Mucosa of rectum (tissue), 2 donors: ENCODE results near the gene CDKL5.

Experiments used
- H3K27ac ChIP-seq, 2 donors: one replicate each; pipeline ENCODE4 v1.7.0; 2013; ENCODE audit warnings: inconsistent platforms in 2 of 2, low read depth in 2 of 2, low read length in 2 of 2
- H3K27me3 ChIP-seq, 2 donors: one replicate each; pipeline ENCODE4 v1.7.0; 2013; ENCODE audit warnings: low read length in 2 of 2; ENCODE audit not compliant: control insufficient read depth in 2 of 2, insufficient read depth in 2 of 2
- H3K36me3 ChIP-seq, 2 donors: one replicate each; pipeline ENCODE4 v1.7.0; 2013; ENCODE audit warnings: low read length in 2 of 2; ENCODE audit not compliant: control insufficient read depth in 2 of 2, insufficient read depth in 2 of 2
- H3K4me1 ChIP-seq, 2 donors: one replicate each; pipeline ENCODE4 v1.7.0; 2013; ENCODE audit warnings: low read length in 2 of 2, mild to moderate bottlenecking in 1 of 2; ENCODE audit not compliant: control insufficient read depth in 2 of 2, insufficient read depth in 2 of 2
- H3K4me3 ChIP-seq, 2 donors: one replicate each; pipeline ENCODE4 v1.7.0; 2013; ENCODE audit warnings: low read length in 2 of 2
- H3K9ac ChIP-seq, 2 donors: one replicate each; pipeline ENCODE4 v1.7.0; 2013; ENCODE audit warnings: low read length in 2 of 2, low read depth in 1 of 2, mild to moderate bottlenecking in 1 of 2
- H3K9me3 ChIP-seq, 2 donors: one replicate each; pipeline ENCODE4 v1.7.0; 2013; ENCODE audit warnings: low read length in 2 of 2; ENCODE audit not compliant: control insufficient read depth in 2 of 2
- donor health status: healthy.
- donor health status: Normal muscosa, but diverticular disease.

CDKL5 gene

GRCh38 chrX:18624599-18624998 lies 199.2 kb downstream of the CDKL5 start:
- Histone ChIP-seq H3K9me3 (no peaks in the 10 kb centered on the region), H3K36me3 (no peaks in the 10 kb centered on the region), H3K27me3 (no peaks in the 10 kb centered on the region), H3K27ac (no peak overlapping the region), H3K9ac (no peak overlapping the region), H3K4me3 (no peak overlapping the region), H3K4me1 (peaks cover 0 to 2% of the 10 kb centered on the region in 2 donors)

GRCh38 chrX:18630934-18631333 lies 205.5 kb downstream of the CDKL5 start:
- H3K9ac ChIP-seq = no peak overlapping the region
- H3K36me3 ChIP-seq = no peaks in the 10 kb centered on the region
- H3K4me3 ChIP-seq = no peak overlapping the region
- no peaks in the 10 kb centered on the region for H3K9me3 ChIP-seq
- no peak overlapping the region for H3K27ac ChIP-seq
- no peaks in the 10 kb centered on the region for H3K27me3 ChIP-seq
- H3K4me1 ChIP-seq = no peaks in the 10 kb centered on the region

GRCh38 chrX:18638398-18638797 lies 213.0 kb downstream of the CDKL5 start:
- Histone ChIP-seq H3K27me3 (no peaks in the 10 kb centered on the region), H3K36me3 (no peaks in the 10 kb centered on the region), H3K4me1 (no peaks in the 10 kb centered on the region), H3K27ac (no peak overlapping the region), H3K9ac (no peak overlapping the region), H3K9me3 (no peaks in the 10 kb centered on the region), H3K4me3 (no peak overlapping the region)

GRCh38 chrX:18639280-18639679 lies 213.9 kb downstream of the CDKL5 start:
- Histone ChIP-seq H3K9me3 (no peaks in the 10 kb centered on the region), H3K4me3 (no peak overlapping the region), H3K27me3 (no peaks in the 10 kb centered on the region)

GRCh38 chrX:18640686-18641085 lies 215.3 kb downstream of the CDKL5 start:
- Histone ChIP-seq H3K4me3 (no peak overlapping the region), H3K27me3 (no peaks in the 10 kb centered on the region), H3K4me1 (no peaks in the 10 kb centered on the region), H3K9me3 (no peaks in the 10 kb centered on the region), H3K9ac (no peak overlapping the region), H3K36me3 (no peaks in the 10 kb centered on the region), H3K27ac (no peak overlapping the region)

More at GRCh38 chrX:18639280-18639679, 213.9 kb downstream of the CDKL5 start:
- Histone ChIP-seq H3K27ac (no peak overlapping the region), H3K4me1 (no peaks in the 10 kb centered on the region), H3K9ac (no peak overlapping the region), H3K36me3 (no peaks in the 10 kb centered on the region)

- no peak overlapping the region for H3K27ac ChIP-seq
- H3K4me1 ChIP-seq = no peaks in the 10 kb centered on the region
- no peaks in the 10 kb centered on the region for H3K9me3 ChIP-seq
Measured at GRCh38 chrX:18643243-18643642, 217.8 kb downstream of the CDKL5 start.

GRCh38 chrX:18643853-18644252 lies 218.4 kb downstream of the CDKL5 start:
- H3K4me1 ChIP-seq = no peaks in the 10 kb centered on the region
- H3K36me3 ChIP-seq = no peaks in the 10 kb centered on the region
- no peak overlapping the region for H3K27ac ChIP-seq
- H3K4me3 ChIP-seq = no peak overlapping the region
- H3K9me3 ChIP-seq = no peaks in the 10 kb centered on the region
- H3K9ac ChIP-seq = no peak overlapping the region
- no peaks in the 10 kb centered on the region for H3K27me3 ChIP-seq

More at GRCh38 chrX:18643243-18643642, 217.8 kb downstream of the CDKL5 start:
- no peaks in the 10 kb centered on the region for H3K36me3 ChIP-seq
- H3K4me3 ChIP-seq = no peak overlapping the region
- H3K27me3 ChIP-seq = no peaks in the 10 kb centered on the region
- no peak overlapping the region for H3K9ac ChIP-seq

GRCh38 chrX:18647621-18648020 lies 222.2 kb downstream of the CDKL5 start:
- Histone ChIP-seq H3K27me3 (no peaks in the 10 kb centered on the region), H3K27ac (no peak overlapping the region), H3K9ac (no peak overlapping the region), H3K36me3 (no peaks in the 10 kb centered on the region), H3K4me3 (no peak overlapping the region), H3K9me3 (no peaks in the 10 kb centered on the region), H3K4me1 (no peaks in the 10 kb centered on the region)

GRCh38 chrX:18649498-18649951 lies 224.1 kb downstream of the CDKL5 start:
- Histone ChIP-seq H3K4me1 (no peaks in the 10 kb centered on the region), H3K36me3 (no peaks in the 10 kb centered on the region), H3K27ac (no peak overlapping the region), H3K4me3 (no peak overlapping the region), H3K27me3 (no peaks in the 10 kb centered on the region), H3K9ac (no peak overlapping the region), H3K9me3 (no peaks in the 10 kb centered on the region)

GRCh38 chrX:18650662-18651061 lies 225.3 kb downstream of the CDKL5 start:
- H3K9me3 ChIP-seq = no peaks in the 10 kb centered on the region
- no peaks in the 10 kb centered on the region for H3K36me3 ChIP-seq
- H3K4me1 ChIP-seq = no peaks in the 10 kb centered on the region
- H3K9ac ChIP-seq = no peak overlapping the region
- no peak overlapping the region for H3K4me3 ChIP-seq
- H3K27me3 ChIP-seq = peaks cover 0 to 4% of the 10 kb centered on the region in 2 donors
- no peak overlapping the region for H3K27ac ChIP-seq

GRCh38 chrX:18652636-18653035 lies 227.2 kb downstream of the CDKL5 start:
- H3K36me3 ChIP-seq = no peaks in the 10 kb centered on the region
- no peaks in the 10 kb centered on the region for H3K9me3 ChIP-seq
- H3K9ac ChIP-seq = no peak overlapping the region
- H3K27ac ChIP-seq = no peak overlapping the region
- H3K27me3 ChIP-seq = peaks cover 0 to 4% of the 10 kb centered on the region in 2 donors
- no peak overlapping the region for H3K4me3 ChIP-seq
- no peaks in the 10 kb centered on the region for H3K4me1 ChIP-seq
